ENCODE results near the gene EIF4G3. TPM values are rescaled to one million over a fixed set of nuclear protein-coding genes. Genes with fewer than 3 reads are reported as not detected.
"Not testable (repeated sequence)": the region's sequence is repeated elsewhere in the genome, so short reads cannot be mapped to it uniquely, and the experiment has no call there.

The EIF4G3 gene
- polyA plus RNA-seq, 4 donors: 10.8 to 32.1 (median 20.1) TPM

DNA sequence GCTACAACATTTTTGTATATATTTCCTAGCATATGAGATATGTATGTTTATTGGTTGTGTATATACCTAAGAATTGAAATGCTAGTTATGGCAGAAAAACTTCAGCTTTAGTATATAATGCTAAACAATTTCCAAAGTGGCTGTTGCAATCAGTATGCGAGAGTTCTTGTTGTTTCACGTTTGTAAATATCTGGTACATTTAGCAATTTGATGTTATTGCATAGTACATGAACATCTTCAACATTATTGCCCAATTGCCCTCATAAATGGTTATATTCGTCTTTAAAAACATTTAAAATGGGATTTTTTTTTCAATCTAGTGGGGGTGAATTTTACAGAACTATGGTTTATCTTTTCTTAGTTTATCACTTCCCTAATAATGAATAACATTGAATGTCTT lies 303.4 kb downstream of the EIF4G3 start:
- no peaks in the 10 kb centered on the region for H3K9me3 ChIP-seq (ENCODE audit: control insufficient read depth in 2 of 2, insufficient read depth in 1 of 2, low read depth in 1 of 2, low read length in 1 of 2)
- WGBS, 3 donors: 74 to 82% (median 80%) methylated on average over 3 of the region's 3 CpGs
- FAIRE-seq: no peak

GRCh38 chr1:20871419-20871818 lies 305.3 kb downstream of the EIF4G3 start:
- WGBS, 3 donors: 5 to 42% (median 22%) methylated on average over 1 of the region's 1 CpG
- Histone ChIP-seq H3K4me3 (ENCODE audit: low read depth in 1 of 3, low read length in 3 of 3) (no peak overlapping the region), H3K9me3 (ENCODE audit: control insufficient read depth in 2 of 2, insufficient read depth in 1 of 2, low read depth in 1 of 2, low read length in 1 of 2) (no peaks in the 10 kb centered on the region), H3K36me3 (ENCODE audit: control insufficient read depth in 3 of 3, insufficient read depth in 2 of 3, low read depth in 1 of 3, low read length in 3 of 3) (peaks cover 5 to 7% (median 6%) of the 10 kb centered on the region in 3 donors), H3K27me3 (ENCODE audit: control insufficient read depth in 3 of 3, insufficient read depth in 3 of 3, low read length in 3 of 3) (no peaks in the 10 kb centered on the region), H3K4me1 (ENCODE audit: control insufficient read depth in 3 of 3, insufficient read depth in 2 of 3, low read depth in 1 of 3, low read length in 2 of 3) (no peaks in the 10 kb centered on the region), H3K27ac (ENCODE audit: low read depth in 1 of 3, low read length in 2 of 3) (no peak overlapping the region)
- no peak for DNase-seq
- no peak for FAIRE-seq

More for the DNA sequence above, 303.4 kb downstream of the EIF4G3 start:
- no peak overlapping the region for H3K27ac ChIP-seq (ENCODE audit: low read depth in 1 of 3, low read length in 2 of 3)
- no peak overlapping the region for H3K4me3 ChIP-seq (ENCODE audit: low read depth in 1 of 3, low read length in 3 of 3)
- no peaks in the 10 kb centered on the region for H3K4me1 ChIP-seq (ENCODE audit: control insufficient read depth in 3 of 3, insufficient read depth in 2 of 3, low read depth in 1 of 3, low read length in 2 of 3)
- H3K27me3 ChIP-seq (ENCODE audit: control insufficient read depth in 3 of 3, insufficient read depth in 3 of 3, low read length in 3 of 3): no peaks in the 10 kb centered on the region
- no peak for DNase-seq
- peaks cover 5 to 12% (median 7%) of the 10 kb centered on the region in 3 donors for H3K36me3 ChIP-seq (ENCODE audit: control insufficient read depth in 3 of 3, insufficient read depth in 2 of 3, low read depth in 1 of 3, low read length in 3 of 3)

DNA sequence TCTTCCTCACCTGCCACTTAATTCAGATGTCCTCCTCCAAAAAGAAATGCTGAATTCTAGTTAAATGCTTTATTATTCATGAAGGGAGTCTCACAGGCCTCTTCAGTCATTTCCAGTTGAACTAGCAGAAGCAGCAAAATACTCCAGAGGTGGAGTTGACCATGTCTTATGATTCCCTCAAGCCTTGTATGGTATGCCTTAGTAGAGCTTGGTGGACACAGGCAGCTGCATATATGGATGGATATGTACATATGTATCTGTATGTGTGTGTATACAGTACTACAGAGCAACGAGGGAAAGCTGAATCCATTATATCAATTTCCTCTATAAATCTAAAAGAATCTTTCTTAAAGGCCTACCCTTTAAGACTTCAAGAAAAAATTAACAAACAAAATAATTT lies 306.0 kb downstream of the EIF4G3 start:
- FAIRE-seq (no peak), DNase-seq (no peak)
- WGBS, 3 donors: 84 to 89% (median 89%) methylated on average over 1 of the region's 1 CpG
- Histone ChIP-seq H3K27me3 (ENCODE audit: control insufficient read depth in 3 of 3, insufficient read depth in 3 of 3, low read length in 3 of 3) (no peaks in the 10 kb centered on the region), H3K27ac (ENCODE audit: low read depth in 1 of 3, low read length in 2 of 3) (no peak overlapping the region), H3K4me1 (ENCODE audit: control insufficient read depth in 3 of 3, insufficient read depth in 2 of 3, low read depth in 1 of 3, low read length in 2 of 3) (no peaks in the 10 kb centered on the region), H3K9me3 (ENCODE audit: control insufficient read depth in 2 of 2, insufficient read depth in 1 of 2, low read depth in 1 of 2, low read length in 1 of 2) (no peaks in the 10 kb centered on the region), H3K36me3 (ENCODE audit: control insufficient read depth in 3 of 3, insufficient read depth in 2 of 3, low read depth in 1 of 3, low read length in 3 of 3) (peaks cover 3 to 5% (median 4%) of the 10 kb centered on the region in 3 donors), H3K4me3 (ENCODE audit: low read depth in 1 of 3, low read length in 3 of 3) (no peak overlapping the region)

GRCh38 chr1:20868263-20868662 lies 308.4 kb downstream of the EIF4G3 start:
- H3K4me3 ChIP-seq (ENCODE audit: low read depth in 1 of 3, low read length in 3 of 3): no peak overlapping the region
- 94 to 97% (median 96%) methylated on average over 2 of the region's 2 CpGs for WGBS, 3 donors
- no peaks in the 10 kb centered on the region for H3K27me3 ChIP-seq (ENCODE audit: control insufficient read depth in 3 of 3, insufficient read depth in 3 of 3, low read length in 3 of 3)
- DNase-seq (no peak), FAIRE-seq (no peak)
- H3K27ac ChIP-seq (ENCODE audit: low read depth in 1 of 3, low read length in 2 of 3): no peak overlapping the region
- H3K4me1 ChIP-seq (ENCODE audit: control insufficient read depth in 3 of 3, insufficient read depth in 2 of 3, low read depth in 1 of 3, low read length in 2 of 3): no peaks in the 10 kb centered on the region
- H3K9me3 ChIP-seq (ENCODE audit: control insufficient read depth in 2 of 2, insufficient read depth in 1 of 2, low read depth in 1 of 2, low read length in 1 of 2): no peaks in the 10 kb centered on the region
- H3K36me3 ChIP-seq (ENCODE audit: control insufficient read depth in 3 of 3, insufficient read depth in 2 of 3, low read depth in 1 of 3, low read length in 3 of 3): peaks cover 5 to 11% (median 8%) of the 10 kb centered on the region in 3 donors

- FAIRE-seq (no peak), DNase-seq (no peak)
- H3K27ac ChIP-seq (ENCODE audit: low read depth in 1 of 3, low read length in 2 of 3): no peak overlapping the region
Measured at GRCh38 chr1:20867847-20868246, 308.9 kb downstream of the EIF4G3 start.

DNA sequence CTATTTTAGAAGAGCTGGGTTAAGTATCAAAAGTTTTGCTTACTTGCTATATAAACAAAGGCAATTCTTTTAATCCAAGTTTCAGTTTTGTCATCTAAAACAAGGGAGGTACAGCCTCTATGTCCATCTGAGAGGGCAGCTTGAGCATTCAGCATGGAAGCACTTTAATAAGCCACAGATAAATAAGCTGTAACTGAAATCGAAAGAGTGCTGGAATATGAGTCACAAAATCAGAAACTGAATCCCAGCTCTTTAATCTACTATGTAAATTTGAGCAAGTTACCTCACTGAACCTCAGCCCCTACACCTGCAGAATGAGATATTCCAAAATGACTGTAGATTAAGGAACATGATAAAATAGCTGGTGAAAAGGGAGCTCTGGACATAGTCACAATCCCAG lies 309.6 kb downstream of the EIF4G3 start:
- Histone ChIP-seq H3K4me3 (ENCODE audit: low read depth in 1 of 3, low read length in 3 of 3) (no peak overlapping the region), H3K36me3 (ENCODE audit: control insufficient read depth in 3 of 3, insufficient read depth in 2 of 3, low read depth in 1 of 3, low read length in 3 of 3) (peaks cover 5 to 17% (median 14%) of the 10 kb centered on the region in 3 donors), H3K27ac (ENCODE audit: low read depth in 1 of 3, low read length in 2 of 3) (no peak overlapping the region), H3K4me1 (ENCODE audit: control insufficient read depth in 3 of 3, insufficient read depth in 2 of 3, low read depth in 1 of 3, low read length in 2 of 3) (no peaks in the 10 kb centered on the region), H3K27me3 (ENCODE audit: control insufficient read depth in 3 of 3, insufficient read depth in 3 of 3, low read length in 3 of 3) (no peaks in the 10 kb centered on the region), H3K9me3 (ENCODE audit: control insufficient read depth in 2 of 2, insufficient read depth in 1 of 2, low read depth in 1 of 2, low read length in 1 of 2) (no peaks in the 10 kb centered on the region)
- DNase-seq (no peak), FAIRE-seq (no peak)
- WGBS, 3 donors: 38 to 48% (median 46%) methylated on average over 1 of the region's 1 CpG

More at GRCh38 chr1:20867847-20868246, 308.9 kb downstream of the EIF4G3 start:
- Histone ChIP-seq H3K9me3 (ENCODE audit: control insufficient read depth in 2 of 2, insufficient read depth in 1 of 2, low read depth in 1 of 2, low read length in 1 of 2) (no peaks in the 10 kb centered on the region), H3K36me3 (ENCODE audit: control insufficient read depth in 3 of 3, insufficient read depth in 2 of 3, low read depth in 1 of 3, low read length in 3 of 3) (peaks cover 5 to 11% (median 11%) of the 10 kb centered on the region in 3 donors), H3K27me3 (ENCODE audit: control insufficient read depth in 3 of 3, insufficient read depth in 3 of 3, low read length in 3 of 3) (no peaks in the 10 kb centered on the region), H3K4me1 (ENCODE audit: control insufficient read depth in 3 of 3, insufficient read depth in 2 of 3, low read depth in 1 of 3, low read length in 2 of 3) (no peaks in the 10 kb centered on the region), H3K4me3 (ENCODE audit: low read depth in 1 of 3, low read length in 3 of 3) (no peak overlapping the region)

DNA sequence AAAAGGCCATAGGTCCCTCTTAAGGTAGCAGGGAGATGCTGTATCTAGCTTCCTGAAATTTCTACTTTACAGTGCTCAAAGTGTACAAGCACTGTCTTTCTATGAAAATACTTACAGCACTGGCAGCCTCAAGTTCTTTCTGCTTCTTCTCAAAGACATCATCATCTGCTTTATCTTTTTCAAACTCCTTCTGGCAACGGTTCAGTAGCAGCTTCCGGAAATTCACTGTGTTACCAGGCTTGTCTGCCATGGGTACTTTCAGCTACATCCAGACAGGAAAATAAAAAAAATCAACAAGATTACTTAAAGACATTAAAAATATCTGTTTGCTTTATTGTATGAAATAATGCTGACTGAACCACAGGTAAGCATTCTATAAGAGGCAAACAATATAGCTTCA lies 311.7 kb downstream of the EIF4G3 start:
- H3K27me3 ChIP-seq (ENCODE audit: control insufficient read depth in 3 of 3, insufficient read depth in 3 of 3, low read length in 3 of 3): no peaks in the 10 kb centered on the region
- 83 to 96% (median 88%) methylated on average over 2 of the region's 2 CpGs for WGBS, 3 donors
- H3K4me1 ChIP-seq (ENCODE audit: control insufficient read depth in 3 of 3, insufficient read depth in 2 of 3, low read depth in 1 of 3, low read length in 2 of 3): no peaks in the 10 kb centered on the region
- peaks cover 8 to 21% (median 18%) of the 10 kb centered on the region in 3 donors for H3K36me3 ChIP-seq (ENCODE audit: control insufficient read depth in 3 of 3, insufficient read depth in 2 of 3, low read depth in 1 of 3, low read length in 3 of 3)
- no peak overlapping the region for H3K4me3 ChIP-seq (ENCODE audit: low read depth in 1 of 3, low read length in 3 of 3)
- no peaks in the 10 kb centered on the region for H3K9me3 ChIP-seq (ENCODE audit: control insufficient read depth in 2 of 2, insufficient read depth in 1 of 2, low read depth in 1 of 2, low read length in 1 of 2)
- no peak for FAIRE-seq
- no peak overlapping the region for H3K27ac ChIP-seq (ENCODE audit: low read depth in 1 of 3, low read length in 2 of 3)
- DNase-seq: no peak

- no peak for DNase-seq
- Histone ChIP-seq H3K27ac (ENCODE audit: low read depth in 1 of 3, low read length in 2 of 3) (no peak overlapping the region), H3K4me1 (ENCODE audit: control insufficient read depth in 3 of 3, insufficient read depth in 2 of 3, low read depth in 1 of 3, low read length in 2 of 3) (no peaks in the 10 kb centered on the region), H3K9me3 (ENCODE audit: control insufficient read depth in 2 of 2, insufficient read depth in 1 of 2, low read depth in 1 of 2, low read length in 1 of 2) (no peaks in the 10 kb centered on the region), H3K27me3 (ENCODE audit: control insufficient read depth in 3 of 3, insufficient read depth in 3 of 3, low read length in 3 of 3) (no peaks in the 10 kb centered on the region), H3K36me3 (ENCODE audit: control insufficient read depth in 3 of 3, insufficient read depth in 2 of 3, low read depth in 1 of 3, low read length in 3 of 3) (peaks cover 9 to 37% (median 13%) of the 10 kb centered on the region in 3 donors), H3K4me3 (ENCODE audit: low read depth in 1 of 3, low read length in 3 of 3) (no peak overlapping the region)
- FAIRE-seq: no peak
- whole genome bisulfite sequencing, 3 donors: 96 to 99% (median 98%) methylated on average over 4 of the region's 4 CpGs
Measured at GRCh38 chr1:20854529-20854928, 322.2 kb downstream of the EIF4G3 start.

DNA sequence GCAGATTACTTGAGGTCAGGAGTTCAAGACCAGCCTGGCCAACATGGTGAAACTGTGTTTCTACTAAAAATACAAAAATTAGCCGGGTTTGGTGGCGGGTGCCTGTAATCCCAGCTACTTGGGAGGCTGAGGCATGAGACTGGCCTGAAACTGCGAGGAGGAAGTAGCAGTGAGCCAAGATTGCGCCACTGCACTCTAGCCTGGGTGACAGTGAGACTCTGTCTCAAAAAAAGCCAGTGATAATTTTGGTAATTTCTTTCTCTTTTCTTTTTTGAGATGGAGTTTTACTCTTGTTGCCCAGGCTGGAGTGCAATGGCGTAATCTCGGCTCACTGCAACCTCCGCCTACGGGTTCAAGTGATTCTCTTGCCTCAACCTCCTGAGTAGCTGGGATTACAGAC lies 324.9 kb downstream of the EIF4G3 start:
- not testable (repeated sequence) for H3K27ac ChIP-seq (ENCODE audit: low read depth in 1 of 3, low read length in 2 of 3); H3K27me3 ChIP-seq (ENCODE audit: control insufficient read depth in 3 of 3, insufficient read depth in 3 of 3, low read length in 3 of 3); FAIRE-seq; H3K9me3 ChIP-seq (ENCODE audit: control insufficient read depth in 2 of 2, insufficient read depth in 1 of 2, low read depth in 1 of 2, low read length in 1 of 2); DNase-seq; H3K4me1 ChIP-seq (ENCODE audit: control insufficient read depth in 3 of 3, insufficient read depth in 2 of 3, low read depth in 1 of 3, low read length in 2 of 3); H3K4me3 ChIP-seq (ENCODE audit: low read depth in 1 of 3, low read length in 3 of 3)
- H3K36me3 ChIP-seq (ENCODE audit: control insufficient read depth in 3 of 3, insufficient read depth in 2 of 3, low read depth in 1 of 3, low read length in 3 of 3): peaks cover 9 to 34% (median 16%) of the 10 kb centered on the region in 3 donors
- 85 to 89% (median 86%) methylated on average over 8 of the region's 8 CpGs for WGBS, 3 donors

All from small intestine (tissue), 7 donors.